ENCODE measurements around the gene TMEM132D. TPM values are rescaled to one million over a fixed set of nuclear protein-coding genes. Genes with fewer than 3 reads are reported as not detected.

Gene TMEM132D
- total and polyA plus RNA-seq, 2 donors (not counting 3 experiments of a cell fraction or from before 2014, with no cell fraction given): not detected

DNA sequence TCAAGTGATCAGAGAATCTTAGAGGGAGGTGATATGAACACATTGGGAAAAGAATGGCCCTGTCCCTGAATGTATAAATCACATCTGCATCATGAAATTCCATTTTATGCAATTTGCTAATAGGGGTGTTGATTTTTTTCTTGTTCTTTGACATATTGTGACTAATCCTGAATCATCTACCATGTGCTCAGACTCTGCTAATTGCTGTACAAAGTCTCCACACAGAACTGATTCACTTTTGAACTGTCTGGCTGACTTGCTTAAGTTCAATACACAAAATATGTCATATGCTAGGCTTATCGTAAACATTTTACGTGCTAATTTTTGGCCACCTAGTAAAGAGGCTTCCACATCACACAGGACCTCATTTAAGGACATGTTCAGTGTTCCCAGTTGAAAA is 2.6 kb downstream of the TMEM132D start:
- intact Hi-C loops (cut with micrococcal nuclease) (no loop called here), dilution Hi-C loops (cut with MboI; ENCODE audit: extremely low pct_ligation_motif_present, low sequenced_read_pairs) (no loop called here)
- Histone ChIP-seq H2AFZ (ENCODE audit: low read depth, low read length) (no peak overlapping the region), H3K27ac (ENCODE audit: insufficient read depth, low read depth, low read length) (no peak overlapping the region), H3K9me1 (replicated peaks; ENCODE audit: control insufficient read depth, extremely low read depth, insufficient read depth, low read length) (no peaks in the 10 kb centered on the region), H3K79me2 (ENCODE audit: control insufficient read depth, insufficient read depth, low read length) (no peaks in the 10 kb centered on the region), H4K20me1 (replicated peaks; ENCODE audit: control insufficient read depth, extremely low read depth, insufficient read depth, low read length) (no peaks in the 10 kb centered on the region), H3K4me3 (replicated peaks in 1 of 3; ENCODE audit: insufficient read depth in 1 of 3, low read depth in 1 of 3, low read length in 3 of 3) (no peak overlapping the region), H3K36me3 (ENCODE audit: control insufficient read depth in 2 of 2, extremely low read depth in 1 of 2, insufficient read depth in 2 of 2, low read length in 2 of 2) (no peaks in the 10 kb centered on the region), H3K4me2 (ENCODE audit: insufficient read depth, low read length) (no peak overlapping the region), H3K9me3 (replicated peaks; ENCODE audit: control insufficient read depth, insufficient read depth, low read length) (peaks cover 3% of the 10 kb centered on the region), H3K4me1 (ENCODE audit: control insufficient read depth, extremely low read depth, insufficient read depth, low read length) (no peaks in the 10 kb centered on the region), H3K27me3 (ENCODE audit: control insufficient read depth in 2 of 2, insufficient read depth in 2 of 2, low read length in 2 of 2) (no peaks in the 10 kb centered on the region), H3K9ac (replicated peaks; ENCODE audit: extremely low read depth, insufficient read depth, low read length) (no peak overlapping the region)
- no peak for DNase-seq (ENCODE audit: low read depth, low spot score)
- CTCF ChIA-PET: no interaction called here
- no peak for FAIRE-seq
- BruUV-seq (replicated peaks): no TSS peak
- POLR2A ChIA-PET: no interaction called here
- no peak for TF ChIP-seq EZH2 (IDR thresholded peaks at IDR 0.05; ENCODE audit: borderline replicate concordance, low read depth, low read length, severe bottlenecking)
- no peak for TF ChIP-seq GATA2 (IDR thresholded peaks at IDR 0.05; ENCODE audit: insufficient read depth, insufficient read length, low read depth, low read length)
- no peak for TF ChIP-seq JUN (IDR thresholded peaks at IDR 0.05; ENCODE audit: borderline replicate concordance, insufficient read depth, insufficient read length, low read depth)
- TF ChIP-seq, protein P1, sequence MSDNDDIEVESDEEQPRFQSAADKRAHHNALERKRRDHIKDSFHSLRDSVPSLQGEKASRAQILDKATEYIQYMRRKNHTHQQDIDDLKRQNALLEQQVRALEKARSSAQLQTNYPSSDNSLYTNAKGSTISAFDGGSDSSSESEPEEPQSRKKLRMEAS (IDR thresholded peaks at IDR 0.05; ENCODE audit: insufficient read depth, insufficient read length): no peak
- no peak for TF ChIP-seq POLR2A (IDR thresholded peaks at IDR 0.05; ENCODE audit: low read depth, low read length)
- TF ChIP-seq FOS (IDR thresholded peaks at IDR 0.05; ENCODE audit: borderline replicate concordance, insufficient read depth, low read length): no peak
- TF ChIP-seq POLR2AphosphoS5 (IDR thresholded peaks at IDR 0.05; ENCODE audit: insufficient read depth, low read depth, low read length): no peak
- TF ChIP-seq, protein P2, sequence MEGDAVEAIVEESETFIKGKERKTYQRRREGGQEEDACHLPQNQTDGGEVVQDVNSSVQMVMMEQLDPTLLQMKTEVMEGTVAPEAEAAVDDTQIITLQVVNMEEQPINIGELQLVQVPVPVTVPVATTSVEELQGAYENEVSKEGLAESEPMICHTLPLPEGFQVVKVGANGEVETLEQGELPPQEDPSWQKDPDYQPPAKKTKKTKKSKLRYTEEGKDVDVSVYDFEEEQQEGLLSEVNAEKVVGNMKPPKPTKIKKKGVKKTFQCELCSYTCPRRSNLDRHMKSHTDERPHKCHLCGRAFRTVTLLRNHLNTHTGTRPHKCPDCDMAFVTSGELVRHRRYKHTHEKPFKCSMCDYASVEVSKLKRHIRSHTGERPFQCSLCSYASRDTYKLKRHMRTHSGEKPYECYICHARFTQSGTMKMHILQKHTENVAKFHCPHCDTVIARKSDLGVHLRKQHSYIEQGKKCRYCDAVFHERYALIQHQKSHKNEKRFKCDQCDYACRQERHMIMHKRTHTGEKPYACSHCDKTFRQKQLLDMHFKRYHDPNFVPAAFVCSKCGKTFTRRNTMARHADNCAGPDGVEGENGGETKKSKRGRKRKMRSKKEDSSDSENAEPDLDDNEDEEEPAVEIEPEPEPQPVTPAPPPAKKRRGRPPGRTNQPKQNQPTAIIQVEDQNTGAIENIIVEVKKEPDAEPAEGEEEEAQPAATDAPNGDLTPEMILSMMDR (IDR thresholded peaks at IDR 0.05; ENCODE audit: extremely low read depth in 1 of 2, insufficient read depth in 1 of 2, low read depth in 1 of 2, low read length in 2 of 2): no peak
- TF ChIP-seq MYC (IDR thresholded peaks at IDR 0.05; ENCODE audit: low read depth, low read length): no peak
